Measurements from ENCODE around the gene PPBP.

Gene PPBP

DNA sequence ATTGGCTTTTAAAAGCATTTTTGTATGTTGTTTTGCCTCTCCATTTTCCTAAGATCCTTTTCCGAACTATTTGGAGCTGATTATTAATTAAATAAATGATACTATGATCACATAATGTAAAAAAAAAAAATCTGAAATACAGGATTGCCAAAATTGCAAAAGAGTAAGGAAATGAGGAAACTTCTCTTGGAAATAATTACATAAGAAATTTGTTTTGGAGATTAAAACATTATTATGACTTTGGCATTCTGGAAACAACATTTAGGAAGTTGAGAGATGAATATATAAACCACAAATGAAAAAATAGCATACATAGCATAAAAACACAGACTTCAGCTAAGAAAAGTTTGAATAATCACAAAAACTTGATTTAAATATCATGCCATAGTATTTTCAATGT is 39.7 kb downstream of the PPBP start:
- no peak for ATAC-seq
- DNase-seq, result no peak

- ATAC-seq, result no peak
- no peak for DNase-seq
Measured at GRCh38 chr4:73947239-73947985, 40.6 kb downstream of the PPBP start.

DNA sequence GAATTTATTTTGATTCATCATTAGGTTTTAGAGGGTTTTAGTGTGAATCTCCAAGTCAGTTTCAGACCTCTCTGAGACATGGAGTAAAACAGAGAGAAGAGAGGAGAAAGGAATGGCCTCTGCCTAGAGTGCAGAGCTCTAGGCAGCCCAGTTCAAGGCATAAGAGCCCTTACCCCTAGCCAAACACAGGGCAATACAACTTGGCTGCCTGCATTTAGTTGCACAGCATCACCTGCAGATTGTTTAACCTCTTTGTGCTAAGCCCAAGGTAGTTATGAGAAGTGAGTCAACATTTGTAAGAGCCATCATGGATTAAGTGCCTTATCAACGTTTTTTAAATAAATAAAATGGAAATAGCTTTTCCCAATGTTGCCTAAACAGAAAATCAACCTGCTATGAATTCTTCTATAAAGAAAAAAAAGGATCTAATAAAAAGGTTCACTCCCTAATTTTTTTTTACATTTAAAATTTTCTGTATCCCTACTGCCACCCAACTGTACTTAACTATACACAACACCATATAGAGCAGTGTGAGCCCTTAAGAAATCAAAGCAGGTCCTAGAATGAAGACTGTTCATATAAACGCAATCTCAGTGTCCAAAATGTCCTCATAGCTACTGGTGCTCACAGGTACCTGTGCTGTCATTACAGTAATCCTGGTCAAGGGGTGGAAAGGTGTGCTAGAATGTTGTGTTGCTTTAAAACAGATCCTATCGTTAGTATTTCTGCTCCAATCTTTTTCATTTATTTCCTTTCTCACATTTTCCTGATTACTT is 42.1 kb downstream of the PPBP start:
- DNase-seq (no peak), ATAC-seq (no peak)

- DNase-seq (no peak), ATAC-seq (no peak)
Measured at GRCh38 chr4:73945140-73945539, 42.9 kb downstream of the PPBP start.

DNA sequence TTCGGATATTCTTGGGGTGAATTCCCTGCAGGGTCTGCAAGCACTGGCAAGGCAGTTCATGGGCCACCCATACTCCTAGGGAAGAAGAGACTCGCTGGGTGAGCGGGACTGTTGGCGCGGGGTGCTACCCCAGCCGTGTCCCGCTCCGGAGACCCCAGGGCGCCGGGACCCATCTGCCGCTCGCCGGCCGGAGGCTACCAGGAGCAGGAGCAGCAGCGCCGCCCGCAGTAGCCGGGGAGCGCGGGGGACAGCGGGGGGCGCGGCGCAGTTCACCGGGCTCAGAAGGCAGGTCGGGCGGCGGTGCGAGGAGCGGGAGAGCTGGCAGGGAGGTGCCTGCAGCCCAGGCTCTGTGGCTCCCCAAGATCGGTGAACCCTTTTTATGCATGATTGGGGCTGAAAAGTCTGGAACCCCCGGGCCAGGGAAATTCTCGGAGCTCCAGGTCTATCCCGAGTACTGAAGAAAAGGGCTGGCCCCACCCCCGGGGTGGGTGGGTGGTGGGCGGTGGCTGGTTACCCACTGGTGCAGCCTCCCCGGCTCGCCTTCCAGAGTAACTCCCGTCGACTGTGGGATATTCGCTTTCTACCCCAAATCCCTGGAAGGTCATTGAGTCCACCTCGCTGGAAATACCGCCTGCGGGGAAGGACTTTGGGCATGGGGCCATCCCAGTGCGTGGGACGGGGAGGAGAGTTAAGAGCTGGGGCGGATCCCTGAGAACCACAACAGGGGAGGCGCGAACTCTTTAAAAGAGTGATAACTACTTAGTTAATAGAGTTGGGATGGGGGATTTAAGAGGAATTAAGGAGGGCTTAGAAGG is 43.7 kb downstream of the PPBP start:
- no peak for ATAC-seq

DNA sequence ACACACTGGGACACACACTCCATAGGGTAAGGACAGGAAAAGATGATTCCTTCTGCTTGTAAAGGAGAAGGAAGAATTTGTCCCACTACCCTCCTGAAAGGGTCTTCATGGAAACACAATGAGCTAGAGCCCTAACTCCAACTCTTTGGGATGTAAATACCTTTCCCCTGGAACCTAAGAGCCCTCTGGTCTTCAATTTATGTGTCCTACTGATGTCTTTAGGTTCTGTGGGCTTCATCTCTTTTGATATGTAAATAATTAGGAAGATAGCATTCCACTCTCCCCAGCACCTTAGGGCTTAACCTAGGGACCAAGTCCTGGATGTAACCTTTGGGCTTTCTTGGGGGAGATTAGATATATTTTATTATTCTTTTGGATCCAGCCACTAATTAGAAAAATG is 44.4 kb downstream of the PPBP start:
- ATAC-seq (no peak), DNase-seq (no peak)

More for the DNA sequence above, 43.7 kb downstream of the PPBP start:
- DNase-seq, result no peak

DNA sequence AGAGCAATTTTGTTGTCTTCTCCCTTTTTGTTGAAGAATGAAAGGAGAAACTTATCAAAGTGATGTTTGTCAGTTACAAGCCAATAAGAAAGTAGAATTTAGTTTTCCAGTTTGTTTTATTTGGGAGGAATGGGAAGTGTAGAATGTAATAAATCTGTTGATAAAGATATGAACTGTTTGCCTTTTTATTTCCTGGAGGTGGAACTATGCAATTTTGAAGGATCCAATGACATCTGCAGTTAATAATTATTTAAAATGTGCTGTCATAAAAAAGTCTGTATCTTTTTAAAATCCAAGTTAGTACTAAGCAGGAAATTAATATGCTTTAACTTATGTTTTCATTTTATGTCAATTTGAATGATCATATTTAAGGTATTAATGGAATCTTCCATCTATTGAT is 51.0 kb downstream of the PPBP start:
- DNase-seq (no peak), ATAC-seq (no peak)

Measured in stimulated activated naive CD8-positive, alpha-beta T cell treated with anti-CD3 and anti-CD28 coated beads, Interleukin-15, Interleukin-2, amounts not matched to agents 100 U/mL and 50 U/mL, for 24 hours (primary cell).